ENCODE data around the gene TTC5.

TTC5 gene

GRCh38 chr14:20332788-20333493 is 27.2 kb upstream of the TTC5 start, which contains the start of gene CCNB1IP1 (continued):
- TF ChIP-seq PRDM10 (tag by site-specific recombination; IDR thresholded peaks at IDR 0.05): peak; percentile 53; the same call in 1 of the 2 replicates
- TF ChIP-seq KLF16 (tag by site-specific recombination; IDR thresholded peaks at IDR 0.05): peak; percentile 54; the same call in 1 of the 2 replicates
- TF ChIP-seq IKZF3 (tag by site-specific recombination; IDR thresholded peaks at IDR 0.05): peak; percentile 94
- TF ChIP-seq ZNF398 (tag by site-specific recombination; IDR thresholded peaks at IDR 0.05): 0 out of 2 replicates have a peak, but pooled peaks have one; percentile 12
- no peak for TF ChIP-seq ZFP41 (tag by site-specific recombination; IDR thresholded peaks at IDR 0.05; ENCODE audit: borderline replicate concordance)
- 0 out of 2 replicates have a peak, but pooled peaks have one; percentile 22 for TF ChIP-seq ZNF660 (tag by site-specific recombination; IDR thresholded peaks at IDR 0.05)
- peak; percentile 27; the same call in 1 of the 2 replicates for TF ChIP-seq ZNF76 (tag by site-specific recombination; IDR thresholded peaks at IDR 0.05; ENCODE audit: borderline replicate concordance, low read depth)
- TF ChIP-seq ZNF639 (tag by site-specific recombination; IDR thresholded peaks at IDR 0.05): 0 out of 2 replicates have a peak, but pooled peaks have one; percentile 12
- TF ChIP-seq REPIN1 (tag by site-specific recombination; IDR thresholded peaks at IDR 0.05; ENCODE audit: low read depth): 0 out of 2 replicates have a peak, but pooled peaks have one; percentile 66
- peak; percentile 77 for TF ChIP-seq ZXDB (tag by site-specific recombination; IDR thresholded peaks at IDR 0.05)
- TF ChIP-seq ZNF221 (tag by site-specific recombination; IDR thresholded peaks at IDR 0.05; ENCODE audit: borderline replicate concordance): no peak
- no peak for TF ChIP-seq SP3 (tag by site-specific recombination; IDR thresholded peaks at IDR 0.05)
- TF ChIP-seq ZNF600 (tag by site-specific recombination; IDR thresholded peaks at IDR 0.05): 0 out of 2 replicates have a peak, but pooled peaks have one; percentile 43
- TF ChIP-seq PRDM6 (tag by site-specific recombination; IDR thresholded peaks at IDR 0.05): peak; percentile 55; the same call in 1 of the 2 replicates
- TF ChIP-seq ZNF416 (tag by site-specific recombination; IDR thresholded peaks at IDR 0.05): no peak
- TF ChIP-seq SP7 (tag by site-specific recombination; IDR thresholded peaks at IDR 0.05): peak; percentile 77
- TF ChIP-seq ZNF174 (tag by site-specific recombination; IDR thresholded peaks at IDR 0.05): no peak
- no peak for TF ChIP-seq TCF7L2 (IDR thresholded peaks at IDR 0.05; ENCODE audit: borderline replicate concordance, low read depth, low read length)
- no peak for TF ChIP-seq ZFP69B (tag by site-specific recombination; IDR thresholded peaks at IDR 0.05)
- TF ChIP-seq ZBTB17 (tag by site-specific recombination; IDR thresholded peaks at IDR 0.05): peak; percentile 39; the same call in 1 of the 2 replicates
- TF ChIP-seq ZNF366 (tag by site-specific recombination; conservative IDR thresholded peaks at IDR 0.05): peak; percentile 92
